GM12878 (cell line): ENCODE measurements around the gene ANKRD16. TPM values are rescaled to one million over a fixed set of nuclear protein-coding genes. Genes with fewer than 3 reads are reported as not detected.
A peak's percentile ranks its signal among the peaks of the same experiment; 100 is the strongest.

Source experiments
- ASH2L ChIP-seq: fragments of 300-600, 200-600 bp; sonication (generic); IDR thresholded peaks from 2 replicates; pipeline ENCODE4 v1.6.1; 2017; ENCODE audit warnings: low read depth, mild to moderate bottlenecking, borderline replicate concordance
- BMI1 ChIP-seq: fragments of 450-650 bp; IDR thresholded peaks from 2 replicates; pipeline ENCODE4 v1.6.1; 2016; ENCODE audit warnings: mild to moderate bottlenecking, moderate library complexity, borderline replicate concordance
- CUX1 ChIP-seq: IDR thresholded peaks from 2 replicates; pipeline ENCODE4 v1.6.1; 2012; ENCODE audit warnings: improper control_type of control experiment, low read depth, low read length; ENCODE audit not compliant: insufficient replicate concordance
- EGR1 ChIP-seq, 2 experiments: IDR thresholded peaks; 1 replicate in 1 of 2; 2 replicates in 1 of 2; pipeline ENCODE4 v1.6.1; 2011 to 2012; ENCODE audit warnings: low read depth in 2 of 2, low read length in 2 of 2, borderline replicate concordance in 1 of 2, mild to moderate bottlenecking in 1 of 2, moderate library complexity in 1 of 2
- HDAC2 ChIP-seq: fragments of 200-600 bp; sonication (generic); IDR thresholded peaks from 2 replicates; pipeline ENCODE4 v1.6.1; 2017
- IRF3 ChIP-seq: fragments of 450-650 bp; IDR thresholded peaks from 2 replicates; pipeline ENCODE4 v1.6.1; 2014; ENCODE audit warnings: mild to moderate bottlenecking
- IRF4 ChIP-seq: IDR thresholded peaks from 2 replicates; pipeline ENCODE4 v1.6.1; 2011; ENCODE audit warnings: low read depth, low read length
- MYC ChIP-seq: IDR thresholded peaks from 2 replicates; pipeline ENCODE4 v1.6.1; 2011; ENCODE audit warnings: mild to moderate bottlenecking, low read length, moderate library complexity, inconsistent platforms; ENCODE audit not compliant: insufficient read depth, insufficient replicate concordance, insufficient read length, severe bottlenecking
- NKRF ChIP-seq: fragments of 450-650 bp; conservative IDR thresholded peaks from 2 replicates; pipeline ENCODE4 v1.6.1; 2017; ENCODE audit warnings: mild to moderate bottlenecking, moderate library complexity
- RAD21 ChIP-seq: IDR thresholded peaks from 2 replicates; pipeline ENCODE4 v1.6.1; 2011; ENCODE audit warnings: mild to moderate bottlenecking, low read depth, low read length, moderate library complexity; ENCODE audit not compliant: insufficient read depth
- RB1 ChIP-seq: fragments of 450-650 bp; formaldehyde crosslinking; IDR thresholded peaks from 2 replicates; pipeline ENCODE4 v1.6.1; 2017; ENCODE audit warnings: mild to moderate bottlenecking, borderline replicate concordance
- RBBP5 ChIP-seq: fragments of 200-600 bp; sonication (generic); conservative IDR thresholded peaks from 2 replicates; pipeline ENCODE4 v1.6.1; 2016
- SKIL ChIP-seq: fragments of 450-650 bp; IDR thresholded peaks from 2 replicates; pipeline ENCODE4 v1.6.1; 2017; ENCODE audit warnings: mild to moderate bottlenecking, low read depth, inconsistent platforms; ENCODE audit not compliant: poor library complexity, severe bottlenecking
- SMC3 ChIP-seq: IDR thresholded peaks from 2 replicates; pipeline ENCODE4 v1.6.1; 2011; ENCODE audit warnings: low read length, improper control_type of control experiment, borderline replicate concordance
- SREBF2 ChIP-seq: IDR thresholded peaks from 2 replicates; pipeline ENCODE4 v1.6.1; 2012; ENCODE audit warnings: mild to moderate bottlenecking, low read length
- TARDBP ChIP-seq: IDR thresholded peaks from 2 replicates; pipeline ENCODE4 v1.6.1; 2016; ENCODE audit warnings: borderline replicate concordance
- TCF7 ChIP-seq: IDR thresholded peaks from 2 replicates; pipeline ENCODE4 v1.6.1; 2014; ENCODE audit warnings: antibody characterized with exemption, borderline replicate concordance
- USF1 ChIP-seq: IDR thresholded peaks from 2 replicates; pipeline ENCODE4 v1.6.1; 2011; ENCODE audit warnings: borderline replicate concordance, low read depth, mild to moderate bottlenecking, moderate library complexity, mixed read lengths, low read length; ENCODE audit not compliant: insufficient read depth; ENCODE audit errors: extremely low read length
- polyA plus RNA-seq, 11 experiments: library from polyadenylated mRNA; depleted of rRNA in 4 of 11; unstranded in 6 of 11; stranded (reverse) in 5 of 11; fragments of >200 nt; fragmentation: Nextera tagmentation in 4 of 11; fragmentation: Illumina TruSeq in 1 of 11; extraction: Ambion mirVana in 4 of 11; extraction: Trizol in 1 of 11; gene quantifications; 1 replicate in 1 of 11; 2 replicates in 10 of 11; pipeline versions ENCODE4 v1.2.1 to v1.2.3, GENCODE V29; 2011 to 2016; ENCODE audit warnings: inconsistent platforms in 2 of 11, missing spikeins in 2 of 11, low read depth in 1 of 11
- total RNA-seq, 4 experiments: library from RNA; depleted of rRNA in 3 of 4; stranded (reverse); fragments of >200 nt in 3 of 4; fragmentation: Illumina TruSeq in 1 of 4; extraction: Trizol in 1 of 4; gene quantifications; 2 replicates each; pipeline versions ENCODE4 v1.2.1 to v1.2.3, GENCODE V29; 2013 to 2021

The ANKRD16 gene
- total and polyA plus RNA-seq, 10 of the 15 experiments (the other 5 are each of a cell fraction or from before 2014, with no cell fraction given) = 0.57 to 13.6 (median 4.4) TPM

GRCh38 chr10:5873515-5873995 is 16.1 kb downstream of the ANKRD16 start (continued):
- TF ChIP-seq CUX1 = no peak
- TF ChIP-seq IRF4 = 0 out of 2 replicates have a peak, but pooled peaks have one; percentile 12
- no peak for TF ChIP-seq RB1
- no peak for TF ChIP-seq RBBP5
- no peak for TF ChIP-seq TARDBP
- TF ChIP-seq SKIL = peak; percentile 49
- peak; percentile 71 for TF ChIP-seq RAD21
- TF ChIP-seq HDAC2 = no peak
- TF ChIP-seq MYC = no peak
- no peak for TF ChIP-seq EGR1 (IDR thresholded peaks at IDR 0.05; ENCODE audit: borderline replicate concordance in 1 of 2, low read depth in 2 of 2, low read length in 2 of 2)
- no peak for TF ChIP-seq IRF3
- no peak for TF ChIP-seq USF1
- TF ChIP-seq BMI1 = no peak
- TF ChIP-seq TCF7 = no peak
- no peak for TF ChIP-seq NKRF
- TF ChIP-seq ASH2L = no peak
- peak; percentile 86; the same call in 1 of the 2 replicates for TF ChIP-seq SMC3
- TF ChIP-seq SREBF2 = no peak
